AG09309 (cell line): ENCODE data around the gene LRMDA.
A peak's percentile ranks its signal among the peaks of the same experiment; 100 is the strongest.

Experiments
- DNase-seq: peaks from one replicate; pipeline ENCODE4 v3.0.0-alpha.2; 2010; ENCODE audit warnings: low read depth
- H3K4me3 ChIP-seq: 2 replicates; pipeline ENCODE4 v1.5.1; 2011; ENCODE audit warnings: mild to moderate bottlenecking, low read depth, low read length, moderate library complexity; ENCODE audit not compliant: control insufficient read depth
- CTCF ChIP-seq: IDR thresholded peaks from 2 replicates; pipeline ENCODE4 v1.5.1; 2011; ENCODE audit warnings: mild to moderate bottlenecking, low read depth, low read length, inconsistent platforms; ENCODE audit not compliant: insufficient read depth, control insufficient read depth; ENCODE audit errors: missing control alignments

Gene LRMDA

GRCh38 chr10:75959912-75960311 is 528.5 kb downstream of the LRMDA start:
- no peak overlapping the region for H3K4me3 ChIP-seq
- DNase-seq: no peak
- TF ChIP-seq CTCF: no peak

- no peak for TF ChIP-seq CTCF
- no peak for DNase-seq
- no peak overlapping the region for H3K4me3 ChIP-seq
Measured at GRCh38 chr10:75962395-75963061, 531.1 kb downstream of the LRMDA start.

- no peak overlapping the region for H3K4me3 ChIP-seq
- no peak for TF ChIP-seq CTCF
- no peak for DNase-seq
Measured at GRCh38 chr10:75967491-75967890, 536.1 kb downstream of the LRMDA start.

GRCh38 chr10:75969031-75969430 is 537.6 kb downstream of the LRMDA start:
- DNase-seq: no peak
- H3K4me3 ChIP-seq: no peak overlapping the region
- TF ChIP-seq CTCF: no peak

- DNase-seq: peak; percentile 29
- no peak overlapping the region for H3K4me3 ChIP-seq
- no peak for TF ChIP-seq CTCF
Measured at GRCh38 chr10:75971402-75972211, 540.2 kb downstream of the LRMDA start.

- TF ChIP-seq CTCF: no peak
- no peak overlapping the region for H3K4me3 ChIP-seq
- no peak for DNase-seq
Measured at GRCh38 chr10:75972491-75973276, 541.3 kb downstream of the LRMDA start.
